GM19328 (cell line): ENCODE measurements around the gene EXD3.

ENCODE experiments used
- ATAC-seq: cut with Tn5 transposase; IDR thresholded peaks from one replicate; pipeline ENCODE4 v1.9.1; 2021; ENCODE audit warnings: mild to moderate bottlenecking, moderate library complexity; ENCODE audit not compliant: unreplicated experiment

EXD3 gene

GRCh38 chr9:137433916-137434431 lies 11.0 kb upstream of the EXD3 start:
- no peak for ATAC-seq

- ATAC-seq, result no peak
These were observed 10.5 kb upstream of the EXD3 start for GRCh38 chr9:137433349-137433915.

DNA sequence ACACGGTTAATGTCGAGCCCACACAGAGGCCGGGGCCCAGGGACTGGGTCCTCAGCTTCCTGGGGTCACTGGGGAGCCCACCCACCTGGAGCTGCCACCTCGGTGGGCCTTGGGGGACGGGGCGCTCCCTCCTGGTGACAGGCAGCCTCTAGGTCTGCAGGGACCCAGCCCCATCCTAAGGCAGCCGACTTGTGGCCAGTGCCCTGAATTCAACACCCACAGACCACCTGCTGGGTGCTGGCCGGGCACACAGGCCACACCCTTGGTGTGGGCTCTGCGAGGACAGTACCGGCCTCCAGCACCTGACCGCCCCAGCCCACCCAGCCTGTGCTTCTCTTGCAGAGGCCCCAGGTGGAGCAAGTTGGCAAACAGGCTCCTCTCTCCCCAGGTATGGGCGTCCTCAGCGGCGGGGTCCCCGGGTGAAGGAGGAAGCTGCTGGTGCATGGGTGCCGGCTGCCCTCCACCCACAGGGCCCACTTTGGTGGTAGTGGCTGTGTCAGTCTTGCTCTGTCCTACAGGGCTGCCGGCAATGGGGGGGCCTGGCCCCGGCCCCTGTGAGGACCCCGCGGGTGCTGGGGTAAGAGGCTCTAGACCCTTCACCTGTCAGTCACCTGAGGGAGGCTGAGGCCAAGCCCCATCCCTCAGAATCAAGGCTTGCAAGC lies 9.9 kb upstream of the EXD3 start:
- no peak for ATAC-seq

DNA sequence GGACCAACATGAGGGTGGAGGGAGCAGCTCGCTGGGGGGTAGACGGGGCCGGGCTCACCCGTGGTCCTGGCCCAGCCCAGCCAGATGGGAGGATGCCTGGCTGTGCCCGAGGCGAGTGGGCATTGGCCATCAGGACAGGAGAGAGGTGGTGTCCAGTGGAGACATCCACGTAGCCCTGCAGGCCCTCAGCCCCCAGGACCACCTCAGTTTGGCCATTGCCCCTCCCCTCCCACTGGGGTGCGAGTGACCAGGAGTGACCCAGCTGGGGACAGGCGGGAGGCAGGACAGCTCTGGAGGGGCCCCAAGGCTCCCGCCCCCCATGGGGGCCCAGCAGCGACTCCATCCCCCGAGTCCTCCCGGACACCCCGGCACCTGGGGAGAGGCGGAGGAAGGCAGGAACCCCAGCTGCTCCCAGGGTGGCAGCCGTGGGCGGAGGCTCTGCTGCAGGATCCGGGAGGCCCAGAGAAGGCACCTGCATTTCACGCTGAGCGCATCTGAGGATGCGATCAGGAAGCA lies 8.5 kb upstream of the EXD3 start:
- ATAC-seq, result no peak

DNA sequence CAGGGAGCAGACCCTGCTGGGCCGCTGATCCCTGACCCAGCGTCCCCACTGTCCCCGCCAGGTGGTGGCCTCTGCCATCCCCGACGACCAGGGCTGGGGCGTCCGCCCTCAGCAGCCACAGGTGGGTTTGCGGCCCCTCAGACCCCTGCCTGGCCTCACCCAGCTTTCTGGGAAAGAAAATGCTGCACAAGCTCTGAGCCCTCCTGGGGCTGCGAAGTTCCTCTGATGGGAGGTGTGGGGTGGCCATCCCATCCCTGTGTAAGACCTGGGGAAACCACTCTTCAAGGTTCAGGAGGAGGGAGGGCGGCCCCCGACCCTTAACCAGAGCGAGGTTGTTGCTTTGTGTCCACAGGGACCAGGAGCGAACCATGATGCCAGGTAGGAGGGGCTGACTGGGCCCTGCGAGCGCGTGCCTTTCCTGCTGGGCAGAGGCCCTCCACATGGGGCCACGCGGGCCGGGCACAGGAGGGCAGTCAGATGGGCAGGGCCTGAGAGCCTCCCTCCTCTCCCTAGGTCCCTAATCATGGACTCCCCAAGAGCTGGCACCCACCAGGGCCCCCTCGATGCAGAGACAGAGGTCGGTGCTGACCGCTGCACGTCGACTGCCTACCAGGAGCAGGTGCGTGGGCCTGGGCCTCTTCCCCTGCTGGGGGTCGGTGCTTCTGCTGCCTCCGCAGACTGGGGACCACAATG lies 7.9 kb upstream of the EXD3 start:
- no peak for ATAC-seq

- no peak for ATAC-seq
These were observed 7.2 kb upstream of the EXD3 start for GRCh38 chr9:137429974-137430722.

- ATAC-seq, result no peak
These were observed 6.6 kb upstream of the EXD3 start for GRCh38 chr9:137429546-137429890.

GRCh38 chr9:137428841-137429545 lies 6.0 kb upstream of the EXD3 start:
- ATAC-seq, result no peak

DNA sequence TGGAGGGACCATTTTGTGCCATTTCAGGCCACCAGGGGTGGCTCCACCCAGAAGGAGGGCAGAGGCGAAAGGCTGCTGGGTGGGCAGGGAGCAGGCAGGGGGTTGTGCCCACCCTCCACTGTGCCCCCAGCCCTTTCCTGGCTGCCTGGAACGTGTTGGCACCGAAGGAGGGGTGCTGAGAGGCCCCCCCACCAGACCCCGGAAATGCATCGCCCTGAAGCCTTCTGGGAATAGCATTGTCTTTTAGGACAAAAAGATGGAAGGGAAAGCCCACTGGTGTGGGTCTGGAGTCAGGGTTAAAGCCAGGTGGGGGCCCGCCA lies 5.3 kb upstream of the EXD3 start:
- no peak for ATAC-seq

GRCh38 chr9:137427454-137428310 lies 4.7 kb upstream of the EXD3 start:
- ATAC-seq, result no peak

DNA sequence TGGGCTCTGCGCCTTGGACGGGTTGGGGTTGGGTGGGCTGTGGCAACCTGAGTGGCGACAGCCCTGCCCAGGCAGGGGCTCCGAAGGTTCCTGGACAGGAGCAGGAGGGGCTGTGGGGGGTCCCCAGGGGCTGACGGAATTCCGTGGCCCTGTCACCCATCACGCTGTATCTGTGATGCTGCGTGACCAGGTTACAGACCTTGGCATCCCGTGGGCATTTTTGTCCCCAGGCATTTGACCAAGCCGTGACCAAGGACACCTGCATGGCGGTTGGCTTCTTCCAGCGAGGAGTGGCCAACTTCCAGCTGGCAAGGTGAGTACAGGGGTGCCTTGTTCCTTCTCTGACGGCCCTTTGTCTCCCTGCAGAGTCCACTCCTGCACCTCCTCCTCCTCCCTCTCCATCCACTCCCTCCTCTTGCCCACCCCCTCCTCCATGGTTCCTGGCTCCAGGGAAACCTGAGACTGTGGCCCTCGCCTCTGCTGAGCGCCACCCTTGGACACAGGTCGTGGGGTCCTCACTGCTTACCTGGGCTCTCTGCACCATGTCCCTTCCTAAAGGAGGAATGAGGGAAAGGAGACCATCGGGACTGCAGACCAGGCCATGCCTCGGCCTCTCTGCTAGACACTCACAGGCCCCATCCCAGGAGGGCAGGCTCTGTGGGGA lies 3.2 kb upstream of the EXD3 start:
- ATAC-seq, result no peak

GRCh38 chr9:137423514-137424291 lies 741 bp upstream of the EXD3 start:
- ATAC-seq, result no peak

DNA sequence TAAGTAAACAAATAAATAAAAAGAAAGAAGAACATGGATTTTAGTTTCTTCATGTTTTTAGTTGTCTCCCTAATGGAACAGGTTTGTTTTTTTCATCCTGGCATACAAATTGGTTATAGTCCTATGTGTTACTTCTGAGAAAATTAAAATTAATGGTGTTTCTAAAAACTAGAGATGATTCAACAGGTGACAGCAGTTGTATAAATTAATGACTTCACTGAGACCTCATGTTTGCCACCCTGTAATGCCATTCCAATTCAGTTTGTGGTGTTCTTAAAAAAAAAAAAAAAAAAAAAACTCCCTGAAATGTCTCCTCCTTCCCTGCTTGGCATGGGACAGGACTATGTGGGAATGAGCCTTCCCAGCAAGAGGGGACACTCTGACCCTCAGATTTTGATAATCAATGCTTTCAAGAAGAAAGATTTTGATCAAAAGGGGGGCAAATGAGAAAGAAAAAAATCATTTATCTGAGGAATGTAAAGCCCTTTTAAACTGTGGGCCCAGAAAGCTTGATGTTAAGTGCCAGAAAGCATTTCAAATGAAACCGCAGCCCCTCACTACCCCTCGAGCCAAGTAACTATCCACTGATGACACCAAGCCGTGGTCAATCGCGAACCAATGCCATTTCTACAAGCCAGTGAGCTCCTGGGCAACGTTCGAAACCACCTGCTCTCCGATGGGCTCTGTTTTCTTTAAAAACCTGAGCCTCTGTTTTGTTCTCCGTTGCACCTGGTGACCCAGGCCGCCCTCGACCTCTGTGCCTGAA lies 941 bp downstream of the EXD3 start:
- no peak for ATAC-seq

- no peak for ATAC-seq
These were observed 5.6 kb downstream of the EXD3 start for GRCh38 chr9:137417161-137418021.

- ATAC-seq, result no peak
These were observed 6.3 kb downstream of the EXD3 start for GRCh38 chr9:137416563-137417151.

DNA sequence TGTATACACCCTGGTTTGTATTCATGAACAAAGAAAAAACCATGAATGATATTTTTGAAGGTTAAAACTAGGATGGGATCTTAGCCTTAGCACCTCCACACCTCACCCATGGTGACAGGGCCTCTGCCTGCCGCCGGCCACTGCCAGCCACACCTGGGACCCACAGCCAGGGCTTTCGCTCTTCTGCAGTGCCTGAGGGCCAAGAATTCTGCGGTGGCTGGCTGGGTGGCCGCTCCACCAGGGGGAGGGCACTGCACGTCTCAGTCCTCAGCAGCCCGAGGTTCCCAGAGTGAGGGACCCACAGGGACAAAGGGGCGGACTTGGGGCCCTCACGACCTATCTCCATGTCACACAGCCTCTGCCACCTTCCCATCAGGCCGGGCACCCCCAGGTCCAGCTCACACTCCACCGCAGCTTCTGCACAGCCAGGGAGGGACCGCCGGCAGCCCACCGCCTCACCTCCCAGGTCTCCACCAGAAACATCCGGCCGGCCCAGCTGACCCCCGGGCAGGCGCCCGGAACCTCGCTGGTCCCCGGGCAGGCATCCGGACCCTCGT lies 6.9 kb downstream of the EXD3 start:
- no peak for ATAC-seq
